ENCODE data around the gene RMDN3.
A peak's percentile ranks its signal among the peaks of the same experiment; 100 is the strongest.

The RMDN3 gene

GRCh38 chr15:40754883-40755811, at the start of gene RMDN3:
Gene RMDN3 (minus strand): TSS chr15:40755254. CDS start chr15:40754783, 471 bp downstream.
- Histone ChIP-seq H3K9me3 (ENCODE audit: insufficient read depth, low read length, severe bottlenecking) (no peaks in the 10 kb centered on the region), H3K27me3 (ENCODE audit: insufficient read depth, low read length, poor library complexity) (no peaks in the 10 kb centered on the region), H3K4me1 (ENCODE audit: insufficient read depth, low read length) (peaks cover 41% of the 10 kb centered on the region), H3K36me3 (ENCODE audit: insufficient read depth, low read length) (peaks cover 26% of the 10 kb centered on the region), H3K9ac (ENCODE audit: low read depth, low read length) (peak within 1 kb of the TSS; percentile 95), H3K79me2 (ENCODE audit: insufficient read depth, low read length) (peaks cover 38% of the 10 kb centered on the region), H2AFZ (ENCODE audit: low read depth, low read length) (peak within 1 kb of the TSS; percentile 93), H4K20me1 (ENCODE audit: insufficient read depth, low read length) (peaks cover 3% of the 10 kb centered on the region; the same call in 1 of the 2 replicates), H3K27ac (ENCODE audit: low read length) (peak within 1 kb of the TSS; percentile 100), H3K4me2 (ENCODE audit: insufficient read depth, low read length) (peak within 1 kb of the TSS; percentile 99), H3K4me3 (ENCODE audit: low read depth in 1 of 2, low read length in 2 of 2) (peak within 1 kb of the TSS; percentile 96 to 98)
- TF ChIP-seq EZH2 (IDR thresholded peaks at IDR 0.05; ENCODE audit: borderline replicate concordance, low read depth, low read length, severe bottlenecking) (no peak), CTCF (IDR thresholded peaks at IDR 0.05; ENCODE audit: borderline replicate concordance, extremely low read depth, low read length, poor library complexity, severe bottlenecking) (no peak)
- DNase-seq (peak; percentile 93), ATAC-seq (ENCODE audit: insufficient read depth, low read depth) (peak; percentile 85)

- Histone ChIP-seq H2AFZ (ENCODE audit: low read depth, low read length) (no peak overlapping the region), H3K79me2 (ENCODE audit: insufficient read depth, low read length) (peaks cover 58% of the 10 kb centered on the region), H3K9ac (ENCODE audit: low read depth, low read length) (no peak overlapping the region), H3K4me3 (ENCODE audit: low read depth in 1 of 2, low read length in 2 of 2) (no peak overlapping the region), H3K36me3 (ENCODE audit: insufficient read depth, low read length) (no peaks in the 10 kb centered on the region), H3K4me2 (ENCODE audit: insufficient read depth, low read length) (no peak overlapping the region), H3K9me3 (ENCODE audit: insufficient read depth, low read length, severe bottlenecking) (no peaks in the 10 kb centered on the region), H3K4me1 (ENCODE audit: insufficient read depth, low read length) (peaks cover 21% of the 10 kb centered on the region), H3K27ac (ENCODE audit: low read length) (no peak overlapping the region), H3K27me3 (ENCODE audit: insufficient read depth, low read length, poor library complexity) (no peaks in the 10 kb centered on the region), H4K20me1 (ENCODE audit: insufficient read depth, low read length) (peaks cover 3% of the 10 kb centered on the region; the same call in 1 of the 2 replicates)
- DNase-seq = no peak
- TF ChIP-seq CTCF (IDR thresholded peaks at IDR 0.05; ENCODE audit: borderline replicate concordance, extremely low read depth, low read length, poor library complexity, severe bottlenecking) (peak; percentile 11), EZH2 (IDR thresholded peaks at IDR 0.05; ENCODE audit: borderline replicate concordance, low read depth, low read length, severe bottlenecking) (no peak)
- no peak for ATAC-seq (ENCODE audit: insufficient read depth, low read depth)
Measured at GRCh38 chr15:40803688-40804087, 48.6 kb upstream of the RMDN3 start.

DNA sequence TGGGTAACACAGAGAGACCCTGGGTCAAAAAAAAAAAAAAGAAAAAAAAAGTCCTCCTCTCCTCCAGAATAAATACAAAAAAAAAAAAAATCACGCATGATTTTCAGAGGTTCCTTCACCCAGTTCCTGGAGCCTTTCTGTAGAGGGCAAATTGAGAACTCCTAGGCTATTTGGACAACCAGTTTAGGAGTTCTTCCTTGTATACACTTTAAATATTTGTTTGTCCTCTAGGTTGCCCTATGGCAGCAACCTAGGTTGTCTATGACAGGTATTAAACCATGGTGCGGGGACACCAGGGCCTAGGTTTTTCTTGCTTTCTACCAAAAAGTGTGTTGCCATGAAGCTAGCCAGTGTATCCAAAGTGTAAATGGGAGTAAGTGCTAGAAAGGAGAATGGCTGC, 48.0 kb upstream of the RMDN3 start:
- H3K4me1 ChIP-seq (ENCODE audit: insufficient read depth, low read length) = peaks cover 15% of the 10 kb centered on the region
- H2AFZ ChIP-seq (ENCODE audit: low read depth, low read length) = no peak overlapping the region
- DNase-seq = no peak
- H3K9ac ChIP-seq (ENCODE audit: low read depth, low read length) = no peak overlapping the region
- no peak overlapping the region for H3K4me3 ChIP-seq (ENCODE audit: low read depth in 1 of 2, low read length in 2 of 2)
- H3K9me3 ChIP-seq (ENCODE audit: insufficient read depth, low read length, severe bottlenecking) = no peaks in the 10 kb centered on the region
- H3K27me3 ChIP-seq (ENCODE audit: insufficient read depth, low read length, poor library complexity) = no peaks in the 10 kb centered on the region
- TF ChIP-seq EZH2 (IDR thresholded peaks at IDR 0.05; ENCODE audit: borderline replicate concordance, low read depth, low read length, severe bottlenecking) = no peak
- no peak for TF ChIP-seq CTCF (IDR thresholded peaks at IDR 0.05; ENCODE audit: borderline replicate concordance, extremely low read depth, low read length, poor library complexity, severe bottlenecking)
- no peak overlapping the region for H3K4me2 ChIP-seq (ENCODE audit: insufficient read depth, low read length)
- no peak for ATAC-seq (ENCODE audit: insufficient read depth, low read depth)
- no peak overlapping the region for H3K27ac ChIP-seq (ENCODE audit: low read length)
- no peaks in the 10 kb centered on the region for H3K36me3 ChIP-seq (ENCODE audit: insufficient read depth, low read length)
- peaks cover 3% of the 10 kb centered on the region; the same call in 1 of the 2 replicates for H4K20me1 ChIP-seq (ENCODE audit: insufficient read depth, low read length)
- peaks cover 56% of the 10 kb centered on the region for H3K79me2 ChIP-seq (ENCODE audit: insufficient read depth, low read length)
